H1 (cell line): ENCODE measurements around the gene TIMP3. TPM values are rescaled to one million over a fixed set of nuclear protein-coding genes. Genes with fewer than 3 reads are reported as not detected.

Experiments used
- CTCF ChIA-PET: fragments of 300-600 bp; sonication (Branson Sonifier 250); formaldehyde crosslinking; loops from one replicate; lab custom pipeline; 2021; ENCODE audit not compliant: partially characterized antibody; lab: Charles Lee
- POLR2A ChIA-PET: fragments of 300-600 bp; sonication (Branson Sonifier 250); formaldehyde crosslinking; loops from one replicate; lab custom pipeline; 2021; ENCODE audit warnings: inconsistent platforms; ENCODE audit not compliant: partially characterized antibody; lab: Charles Lee
- DNase-seq, 2 experiments: peaks; one replicate each; pipeline versions ENCODE4 v3.0.0 to v3.0.0-alpha.2; 2010 to 2022; ENCODE audit warnings: low spot score in 2 of 2, low read depth in 1 of 2, mixed read lengths in 1 of 2
- FAIRE-seq: peaks from 2 replicates; lab custom pipeline; 2011; peaks lifted over from hg19 to GRCh38; lab: Jason Lieb, UNC
- H2AFZ ChIP-seq: 2 replicates; pipeline ENCODE4 v1.8.1; 2012; ENCODE audit warnings: low read length, inconsistent platforms
- H2AK5ac ChIP-seq: 2 replicates; pipeline ENCODE4 v1.6.1; 2013; ENCODE audit warnings: low read depth, low read length
- H2BK120ac ChIP-seq: replicated peaks from 2 replicates; pipeline ENCODE3; 2013; ENCODE audit warnings: low read depth, low read length, inconsistent platforms
- H2BK12ac ChIP-seq: 2 replicates; pipeline ENCODE4 v1.6.1; 2013; ENCODE audit warnings: low read depth, low read length
- H2BK15ac ChIP-seq: 2 replicates; pipeline ENCODE4 v1.6.1; 2013; ENCODE audit warnings: low read length
- H2BK20ac ChIP-seq: 2 replicates; pipeline ENCODE4 v1.6.1; 2013; ENCODE audit warnings: low read length
- H2BK5ac ChIP-seq: 2 replicates; pipeline ENCODE4 v1.6.1; 2013; ENCODE audit warnings: low read depth, low read length
- H3K14ac ChIP-seq: 2 replicates; pipeline ENCODE4 v1.6.1; 2013; ENCODE audit warnings: inconsistent platforms; ENCODE audit not compliant: insufficient read length
- H3K18ac ChIP-seq: 2 replicates; pipeline ENCODE4 v1.6.1; 2013; ENCODE audit warnings: low read length; ENCODE audit errors: extremely low read depth
- H3K23ac ChIP-seq: 2 replicates; pipeline ENCODE4 v1.6.1; 2013; ENCODE audit warnings: inconsistent platforms; ENCODE audit not compliant: insufficient read length
- H3K23me2 ChIP-seq: 2 replicates; pipeline ENCODE4 v1.6.1; 2013; ENCODE audit warnings: low read depth, low read length
- H3K27ac ChIP-seq: 2 replicates; pipeline ENCODE4 v1.6.1; 2011; ENCODE audit warnings: low read depth, low read length, inconsistent platforms
- H3K27me3 ChIP-seq, 4 experiments: replicated peaks in 1 of 4; 1 replicate in 1 of 4; 2 replicates in 3 of 4; pipeline versions ENCODE4 v1.6.1 to v1.8.1; 2011 to 2013; ENCODE audit warnings: low read length in 3 of 4, mild to moderate bottlenecking in 3 of 4, inconsistent platforms in 2 of 4, mixed read lengths in 2 of 4, moderate library complexity in 1 of 4; ENCODE audit not compliant: control insufficient read depth in 3 of 4, insufficient read depth in 3 of 4; ENCODE audit errors: extremely low read depth in 1 of 4
- H3K36me3 ChIP-seq, 4 experiments: 2 replicates each; pipeline versions ENCODE4 v1.6.1 to v1.8.1; 2011 to 2013; ENCODE audit warnings: mild to moderate bottlenecking in 4 of 4, low read length in 3 of 4, moderate library complexity in 2 of 4, control low read depth in 1 of 4, inconsistent platforms in 1 of 4; ENCODE audit not compliant: insufficient read depth in 4 of 4, control insufficient read depth in 2 of 4
- H3K4ac ChIP-seq: replicated peaks from 2 replicates; pipeline ENCODE3; 2013; ENCODE audit warnings: low read length, low read depth, mixed read lengths, inconsistent platforms; ENCODE audit not compliant: insufficient read length
- H3K4me1 ChIP-seq, 4 experiments: replicated peaks in 1 of 4; 1 replicate in 1 of 4; 2 replicates in 3 of 4; pipeline versions ENCODE4 v1.6.1 to v1.8.1; 2011 to 2013; ENCODE audit warnings: low read length in 3 of 4, inconsistent platforms in 2 of 4, mixed read lengths in 1 of 4; ENCODE audit not compliant: insufficient read depth in 4 of 4, control insufficient read depth in 3 of 4
- H3K4me2 ChIP-seq, 2 experiments: 2 replicates each; pipeline versions ENCODE4 v1.6.1 to v1.8.1; 2011 to 2013; ENCODE audit warnings: low read depth in 2 of 2, low read length in 2 of 2, control low read depth in 1 of 2, inconsistent platforms in 1 of 2, mild to moderate bottlenecking in 1 of 2; ENCODE audit not compliant: insufficient read depth in 1 of 2
- H3K4me3 ChIP-seq, 4 experiments: fragments of 200-600, 300-600 bp in 1 of 4; sonication (generic), shearing (Covaris generic), sonication (Bioruptor Twin) in 1 of 4; 2 replicates each; pipeline versions ENCODE4 v1.5.1 to v1.8.1; 2011 to 2016; ENCODE audit warnings: low read length in 4 of 4, low read depth in 3 of 4, control low read depth in 2 of 4, inconsistent platforms in 2 of 4, mild to moderate bottlenecking in 2 of 4, mixed read lengths in 1 of 4, moderate library complexity in 1 of 4; ENCODE audit not compliant: insufficient read depth in 2 of 4; ENCODE audit errors: extremely low read depth in 1 of 4
- H3K56ac ChIP-seq: replicated peaks from 2 replicates; pipeline ENCODE3; 2013; ENCODE audit warnings: low read depth, mild to moderate bottlenecking, mixed read lengths, low read length, inconsistent platforms; ENCODE audit not compliant: insufficient read length
- H3K79me1 ChIP-seq: 2 replicates; pipeline ENCODE4 v1.6.1; 2013; ENCODE audit warnings: low read depth, low read length, control low read depth
- H3K79me2 ChIP-seq, 2 experiments: 2 replicates each; pipeline versions ENCODE4 v1.6.1 to v1.8.1; 2012 to 2013; ENCODE audit warnings: low read length in 2 of 2, mild to moderate bottlenecking in 2 of 2, inconsistent platforms in 1 of 2; ENCODE audit not compliant: insufficient read depth in 2 of 2, control insufficient read depth in 1 of 2
- H3K9ac ChIP-seq, 4 experiments: replicated peaks in 1 of 4; 1 replicate in 1 of 4; 2 replicates in 3 of 4; pipeline versions ENCODE4 v1.6.1 to v1.8.1; 2011 to 2013; ENCODE audit warnings: low read depth in 3 of 4, low read length in 3 of 4, control low read depth in 2 of 4, mild to moderate bottlenecking in 2 of 4, moderate library complexity in 2 of 4, inconsistent platforms in 1 of 4; ENCODE audit errors: extremely low read depth in 1 of 4
- H3K9me3 ChIP-seq, 2 experiments: 2 replicates each; pipeline versions ENCODE4 v1.6.1 to v1.8.1; 2012 to 2013; ENCODE audit warnings: mild to moderate bottlenecking in 2 of 2, moderate library complexity in 2 of 2, control low read depth in 1 of 2, inconsistent platforms in 1 of 2, low read depth in 1 of 2, low read length in 1 of 2, mixed read lengths in 1 of 2; ENCODE audit not compliant: insufficient read depth in 2 of 2
- H4K20me1 ChIP-seq, 2 experiments: replicated peaks in 1 of 2; 2 replicates each; pipeline versions ENCODE3 to v1.8.1; 2011 to 2013; ENCODE audit warnings: inconsistent platforms in 2 of 2, low read length in 2 of 2, mild to moderate bottlenecking in 1 of 2; ENCODE audit not compliant: insufficient read depth in 2 of 2, control insufficient read depth in 1 of 2
- H4K5ac ChIP-seq: 2 replicates; pipeline ENCODE4 v1.6.1; 2013; ENCODE audit warnings: low read length, low read depth, mixed read lengths, inconsistent platforms; ENCODE audit not compliant: insufficient read length
- H4K8ac ChIP-seq: 2 replicates; pipeline ENCODE4 v1.8.0; 2013; ENCODE audit warnings: mild to moderate bottlenecking, moderate library complexity, low read length, inconsistent platforms; ENCODE audit not compliant: insufficient read depth; ENCODE audit errors: extremely low read depth
- H4K91ac ChIP-seq: replicated peaks from 2 replicates; pipeline ENCODE3; 2013; ENCODE audit warnings: low read length, mixed read lengths, inconsistent platforms; ENCODE audit not compliant: insufficient read length
- BRCA1 ChIP-seq: IDR thresholded peaks from 2 replicates; pipeline ENCODE4 v1.6.1; 2012; ENCODE audit warnings: low read depth, low read length, improper control_type of control experiment
- CHD2 ChIP-seq: IDR thresholded peaks from 2 replicates; pipeline ENCODE4 v1.6.1; 2012; ENCODE audit warnings: low read length, improper control_type of control experiment
- FOSL1 ChIP-seq: IDR thresholded peaks from 2 replicates; pipeline ENCODE4 v1.6.1; 2011; ENCODE audit warnings: mild to moderate bottlenecking, low read depth, low read length, moderate library complexity; ENCODE audit not compliant: insufficient read depth
- JUND ChIP-seq: IDR thresholded peaks from 2 replicates; pipeline ENCODE4 v1.6.1; 2011; ENCODE audit warnings: mild to moderate bottlenecking, improper control_type of control experiment, low read length
- KDM4A ChIP-seq: IDR thresholded peaks from one replicate; pipeline ENCODE4 v1.7.1; 2012; ENCODE audit warnings: low read depth, mild to moderate bottlenecking, moderate library complexity, low read length, inconsistent platforms; ENCODE audit not compliant: severe bottlenecking
- KDM5A ChIP-seq: fragments of 200-600 bp; IDR thresholded peaks from 2 replicates; pipeline ENCODE4 v1.7.1; 2012; ENCODE audit warnings: mild to moderate bottlenecking, low read length, inconsistent platforms, mixed read lengths
- MAFK ChIP-seq: IDR thresholded peaks from 2 replicates; pipeline ENCODE4 v1.6.1; 2012; ENCODE audit warnings: low read depth, mild to moderate bottlenecking, improper control_type of control experiment, low read length
- PHF8 ChIP-seq: fragments of 200-600 bp; sonication (generic); conservative IDR thresholded peaks from 2 replicates; pipeline ENCODE4 v1.7.1; 2012; ENCODE audit warnings: low read depth, mild to moderate bottlenecking, inconsistent platforms, low read length, moderate library complexity
- POLR2AphosphoS5 ChIP-seq: IDR thresholded peaks from 2 replicates; pipeline ENCODE4 v1.6.1; 2011; ENCODE audit warnings: low read depth, low read length
- RFX5 ChIP-seq: IDR thresholded peaks from 2 replicates; pipeline ENCODE4 v1.6.1; 2011; ENCODE audit warnings: low read depth, low read length, improper control_type of control experiment, borderline replicate concordance
- RXRA ChIP-seq: IDR thresholded peaks from 2 replicates; pipeline ENCODE4 v1.6.1; 2011; ENCODE audit warnings: low read depth, mild to moderate bottlenecking, low read length, moderate library complexity; ENCODE audit not compliant: insufficient read depth
- SP2 ChIP-seq: IDR thresholded peaks from 2 replicates; pipeline ENCODE4 v1.6.1; 2012; ENCODE audit warnings: mild to moderate bottlenecking, low read length, inconsistent platforms
- SUZ12 ChIP-seq: fragments of 200-600 bp; sonication (generic); IDR thresholded peaks from 2 replicates; pipeline ENCODE4 v1.6.1; 2012; ENCODE audit warnings: mild to moderate bottlenecking, inconsistent platforms, low read length, moderate library complexity, mixed read lengths
- TBP ChIP-seq: IDR thresholded peaks from 2 replicates; pipeline ENCODE4 v1.6.1; 2011; ENCODE audit warnings: low read depth, low read length, improper control_type of control experiment
- YY1 ChIP-seq: IDR thresholded peaks from 2 replicates; pipeline ENCODE4 v1.6.1; 2011; ENCODE audit warnings: low read depth, mild to moderate bottlenecking, low read length
- ZNF274 ChIP-seq: IDR thresholded peaks from 2 replicates; pipeline ENCODE4 v1.7.0; 2012; ENCODE audit warnings: low read length, borderline replicate concordance; ENCODE audit errors: extremely low read depth
- WGBS, 2 experiments: shearing (Covaris generic) in 1 of 2; methylation state at CpG; one replicate each; pipeline versions ENCODE4 v1.1.6 to v1.1.7; 2013 to 2015; ENCODE audit warnings: low lambda C conversion rate in 2 of 2, mixed read lengths in 2 of 2, inconsistent platforms in 1 of 2, low coverage in 1 of 2, missing lambda C conversion rate in 1 of 2; ENCODE audit not compliant: insufficient replicate concordance in 2 of 2, insufficient coverage in 1 of 2, insufficient read length in 1 of 2; ENCODE audit errors: extremely low coverage in 1 of 2, missing lambda C conversion rate in 1 of 2; 5-methylcytosine and 5-hydroxymethylcytosine counted together
- polyA plus RNA-seq, 7 experiments: library from polyadenylated mRNA; depleted of rRNA in 3 of 7; stranded (reverse) in 5 of 7; unstranded in 2 of 7; fragments of >200 nt in 5 of 7; fragments of 200-250 nt in 2 of 7; gene quantifications; 1 replicate in 5 of 7; 2 replicates in 1 of 7; 4 replicates in 1 of 7; pipeline versions ENCODE4 v1.2.1 to v1.2.3, GENCODE V29; 2011 to 2013; ENCODE audit warnings: missing spikeins in 2 of 7, mixed read lengths in 2 of 7
- total RNA-seq: library from RNA; stranded (reverse); fragmentation: NEBNext Ultra II Directional; extraction: Animal tissue kit (Norgen Biotek cat#: 25700); gene quantifications from 2 replicates; pipeline ENCODE4 v1.2.1, GENCODE V29; 2021

Gene TIMP3
- total and polyA plus RNA-seq, 2 of the 8 experiments (the other 6 are each of a cell fraction or from before 2014, with no cell fraction given), result 1.3 to 4.7 TPM

GRCh38 chr22:32826537-32826936 lies 25.0 kb downstream of the TIMP3 start:
- no peak overlapping the region for H3K4ac ChIP-seq
- H3K56ac ChIP-seq, result no peak overlapping the region
- H3K23ac ChIP-seq, result no peak overlapping the region
- H2AK5ac ChIP-seq, result no peak overlapping the region
- no peak overlapping the region for H2BK12ac ChIP-seq
- H3K9me3 ChIP-seq, result no peaks in the 10 kb centered on the region
- H3K14ac ChIP-seq, result no peak overlapping the region
- H3K27me3 ChIP-seq, result no peaks in the 10 kb centered on the region
- H2BK15ac ChIP-seq, result no peak overlapping the region
- DNase-seq (no peak), FAIRE-seq (no peak)
- H3K79me2 ChIP-seq, result no peaks in the 10 kb centered on the region
- H4K8ac ChIP-seq, result no peak overlapping the region; the same call in 1 of the 2 replicates
- H2BK20ac ChIP-seq, result no peak overlapping the region
- no peak overlapping the region for H3K4me3 ChIP-seq
- ChIA-PET CTCF (interaction anchor here (0.8 to 5.5 kb wide), 8 partner anchors 7 to 297 kb away, joined by 3 to 39 read pairs (median 4); partner anchors contain the start of gene TIMP3), POLR2A (interaction anchor here (1.0 to 1.2 kb wide), 2 partner anchors 19 to 25 kb away, joined by 3 to 4 read pairs; partner anchors contain the start of gene TIMP3)
- no peak overlapping the region for H3K18ac ChIP-seq
- WGBS, 2 experiments, result 83% methylated on average over 2 of the region's 2 CpGs; no CpG with 5 or more reads in 1 of the 2 experiments
- peaks cover 0 to 3% of the 10 kb centered on the region in 2 experiments for H4K20me1 ChIP-seq
- H3K4me2 ChIP-seq, result no peak overlapping the region
- no peak overlapping the region for H3K9ac ChIP-seq
- no peak overlapping the region for H4K91ac ChIP-seq
- no peaks in the 10 kb centered on the region for H3K36me3 ChIP-seq
- no peaks in the 10 kb centered on the region for H3K79me1 ChIP-seq
- H3K27ac ChIP-seq, result no peak overlapping the region
- H2BK5ac ChIP-seq, result no peak overlapping the region
- H2AFZ ChIP-seq, result no peak overlapping the region
- 0 out of 2 replicates have a peak, but pooled peaks cover 2% of the 10 kb centered on the region for H3K23me2 ChIP-seq
- no peak overlapping the region for H4K5ac ChIP-seq
- H3K4me1 ChIP-seq, result peaks cover 5 to 11% (median 8%) of the 10 kb centered on the region in 4 experiments
- H2BK120ac ChIP-seq, result no peak overlapping the region
- TF ChIP-seq SP2, result no peak
- TF ChIP-seq RXRA, result no peak
- no peak for TF ChIP-seq MAFK
- no peak for TF ChIP-seq BRCA1
- TF ChIP-seq JUND, result no peak
- no peak for TF ChIP-seq ZNF274
- no peak for TF ChIP-seq YY1
- TF ChIP-seq FOSL1, result no peak
- TF ChIP-seq CHD2, result no peak
- TF ChIP-seq PHF8, result no peak
- no peak for TF ChIP-seq SUZ12
- no peak for TF ChIP-seq KDM5A
- no peak for TF ChIP-seq KDM4A
- TF ChIP-seq RFX5, result no peak
- no peak for TF ChIP-seq POLR2AphosphoS5
- no peak for TF ChIP-seq TBP
